Fibroblast of the aortic adventitia (primary cell): ENCODE measurements around the gene MAPK14. TPM values are rescaled to one million over a fixed set of nuclear protein-coding genes. Genes with fewer than 3 reads are reported as not detected.
A peak's percentile ranks its signal among the peaks of the same experiment; 100 is the strongest.

Source experiments
- DNase-seq: peaks from one replicate; pipeline ENCODE4 v3.0.0-alpha.2; 2010; ENCODE audit warnings: low read depth
- H3K4me3 ChIP-seq: 2 replicates; pipeline ENCODE4 v1.5.1; 2011; ENCODE audit warnings: low read depth, mild to moderate bottlenecking, control low read depth, low read length, moderate library complexity
- CTCF ChIP-seq: IDR thresholded peaks from 2 replicates; pipeline ENCODE4 v1.5.1; 2011; ENCODE audit warnings: mild to moderate bottlenecking, low read length, control low read depth, inconsistent platforms; ENCODE audit not compliant: insufficient read depth
- total RNA-seq: library from RNA; depleted of rRNA; stranded (reverse); fragments of >200 nt; gene quantifications from 2 replicates; pipeline ENCODE4 v1.2.3, GENCODE V29; 2012; ENCODE audit warnings: low replicate concordance

Gene MAPK14
- total RNA-seq, 1 donor = 72.5 TPM

- no peak for DNase-seq
- no peak for TF ChIP-seq CTCF
- no peak overlapping the region for H3K4me3 ChIP-seq
Observed at GRCh38 chr6:36062247-36062646, 34.6 kb downstream of the MAPK14 start.

- no peak for DNase-seq
- no peak for TF ChIP-seq CTCF
- no peak overlapping the region for H3K4me3 ChIP-seq
Observed at GRCh38 chr6:36063318-36064060, 35.9 kb downstream of the MAPK14 start.

- no peak for TF ChIP-seq CTCF
- DNase-seq = no peak
- no peak overlapping the region for H3K4me3 ChIP-seq
Observed at GRCh38 chr6:36064770-36065396, 37.3 kb downstream of the MAPK14 start.

GRCh38 chr6:36065916-36066315 is 38.3 kb downstream of the MAPK14 start:
- DNase-seq = no peak
- no peak overlapping the region for H3K4me3 ChIP-seq
- no peak for TF ChIP-seq CTCF

GRCh38 chr6:36066817-36067216 is 39.2 kb downstream of the MAPK14 start:
- H3K4me3 ChIP-seq = no peak overlapping the region
- no peak for DNase-seq
- no peak for TF ChIP-seq CTCF

- TF ChIP-seq CTCF = no peak
- no peak overlapping the region for H3K4me3 ChIP-seq
- peak; percentile 66 for DNase-seq
Observed at GRCh38 chr6:36067374-36068011, 39.9 kb downstream of the MAPK14 start.
